A673 (cell line): ENCODE data around the gene PRDM16. TPM values are rescaled to one million over a fixed set of nuclear protein-coding genes. Genes with fewer than 3 reads are reported as not detected.

Experiments used
- BruUV-seq: library from RNA; stranded (reverse); fragments of 400-500 nt; replicated peaks from 2 replicates; lab custom pipeline; 2021; lab: Mats Ljungman, UMichigan
- CTCF ChIA-PET: fragments of 300-600 bp; sonication (Branson Sonifier 250); formaldehyde crosslinking; loops from one replicate; lab custom pipeline; 2022; ENCODE audit warnings: antibody characterized with exemption; lab: Charles Lee
- POLR2A ChIA-PET: fragments of 300-600 bp; sonication (Branson Sonifier 250); formaldehyde crosslinking; loops from one replicate; lab custom pipeline; 2022; ENCODE audit warnings: antibody characterized with exemption; ENCODE audit not compliant: low non-redundant PET; lab: Charles Lee
- DNase-seq: peaks from one replicate; pipeline ENCODE4 v3.0.0-alpha.2; 2015; ENCODE audit warnings: low spot score
- H3K27ac ChIP-seq: fragments of 200-600 bp; sonication (generic); 2 replicates; pipeline ENCODE4 v1.5.1; 2016; ENCODE audit warnings: mixed run types, low read depth, mild to moderate bottlenecking, mixed read lengths, antibody characterized with exemption, low read length; ENCODE audit not compliant: poor library complexity, severe bottlenecking
- H3K27me3 ChIP-seq: fragments of 200-600 bp; sonication (generic); replicated peaks from 2 replicates; pipeline ENCODE4 v1.6.1; 2017; ENCODE audit warnings: mixed run types, low read depth, mild to moderate bottlenecking, mixed read lengths, antibody characterized with exemption, low read length; ENCODE audit not compliant: insufficient read depth, poor library complexity
- H3K36me3 ChIP-seq: fragments of 200-600 bp; sonication (generic); 2 replicates; pipeline ENCODE4 v1.6.1; 2016; ENCODE audit warnings: mixed run types, mild to moderate bottlenecking, mixed read lengths, antibody characterized with exemption, low read length; ENCODE audit not compliant: insufficient read depth, poor library complexity, severe bottlenecking
- H3K4me1 ChIP-seq: fragments of 200-600 bp; sonication (generic); 2 replicates; pipeline ENCODE4 v1.6.1; 2017; ENCODE audit warnings: mixed run types, mild to moderate bottlenecking, mixed read lengths, antibody characterized with exemption, low read length; ENCODE audit not compliant: insufficient read depth, poor library complexity, severe bottlenecking
- H3K4me3 ChIP-seq: fragments of 200-600 bp; sonication (generic); 2 replicates; pipeline ENCODE4 v1.5.1; 2016; ENCODE audit warnings: low read depth, mixed run types, mild to moderate bottlenecking, mixed read lengths, low read length; ENCODE audit not compliant: poor library complexity, severe bottlenecking
- H3K9me3 ChIP-seq: fragments of 200-600 bp; sonication (generic); 2 replicates; pipeline ENCODE4 v1.6.1; 2016; ENCODE audit warnings: mixed run types, low read depth, mild to moderate bottlenecking, mixed read lengths, antibody characterized with exemption, low read length; ENCODE audit not compliant: poor library complexity, severe bottlenecking
- EZH2 ChIP-seq: fragments of 200-600 bp; sonication (generic); IDR thresholded peaks from 2 replicates; pipeline ENCODE4 v1.6.1; 2017; ENCODE audit warnings: borderline replicate concordance, low read depth, mild to moderate bottlenecking, mixed read lengths, antibody characterized with exemption, low read length; ENCODE audit not compliant: poor library complexity, severe bottlenecking
- intact Hi-C: fragments of 100-400 bp; cut with micrococcal nuclease; formaldehyde crosslinking; loops from one replicate; pipeline ENCODE4 v1.10.0; 2022; ENCODE audit not compliant: unreplicated experiment
- total RNA-seq: library from RNA; stranded (reverse); gene quantifications from 2 replicates; pipeline ENCODE4 v1.2.3, GENCODE V29; 2021
- TF ChIP-seq, protein P1 (sequence below): fragments of 300-800, 200-600 bp; sonication (generic); conservative IDR thresholded peaks from 2 replicates; pipeline ENCODE4 v1.5.1; 2017; ENCODE audit warnings: low read depth, mild to moderate bottlenecking, antibody characterized with exemption, low read length, moderate library complexity, mixed read lengths

Gene PRDM16
- total RNA-seq, 1 experiment from 2014 or later: 0.49 TPM

GRCh38 chr1:3034728-3035562 is 34.1 kb upstream of the PRDM16 start:
- BruUV-seq: no TSS peak
- no peak overlapping the region for H3K27ac ChIP-seq
- no peaks in the 10 kb centered on the region for H3K36me3 ChIP-seq
- TF ChIP-seq, protein P1, sequence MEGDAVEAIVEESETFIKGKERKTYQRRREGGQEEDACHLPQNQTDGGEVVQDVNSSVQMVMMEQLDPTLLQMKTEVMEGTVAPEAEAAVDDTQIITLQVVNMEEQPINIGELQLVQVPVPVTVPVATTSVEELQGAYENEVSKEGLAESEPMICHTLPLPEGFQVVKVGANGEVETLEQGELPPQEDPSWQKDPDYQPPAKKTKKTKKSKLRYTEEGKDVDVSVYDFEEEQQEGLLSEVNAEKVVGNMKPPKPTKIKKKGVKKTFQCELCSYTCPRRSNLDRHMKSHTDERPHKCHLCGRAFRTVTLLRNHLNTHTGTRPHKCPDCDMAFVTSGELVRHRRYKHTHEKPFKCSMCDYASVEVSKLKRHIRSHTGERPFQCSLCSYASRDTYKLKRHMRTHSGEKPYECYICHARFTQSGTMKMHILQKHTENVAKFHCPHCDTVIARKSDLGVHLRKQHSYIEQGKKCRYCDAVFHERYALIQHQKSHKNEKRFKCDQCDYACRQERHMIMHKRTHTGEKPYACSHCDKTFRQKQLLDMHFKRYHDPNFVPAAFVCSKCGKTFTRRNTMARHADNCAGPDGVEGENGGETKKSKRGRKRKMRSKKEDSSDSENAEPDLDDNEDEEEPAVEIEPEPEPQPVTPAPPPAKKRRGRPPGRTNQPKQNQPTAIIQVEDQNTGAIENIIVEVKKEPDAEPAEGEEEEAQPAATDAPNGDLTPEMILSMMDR: no peak
- no peak for TF ChIP-seq EZH2
- intact Hi-C loops: no loop called here
- CTCF ChIA-PET: no interaction called here
- H3K4me1 ChIP-seq: no peaks in the 10 kb centered on the region
- POLR2A ChIA-PET: no interaction called here
- DNase-seq: no peak
- no peaks in the 10 kb centered on the region for H3K9me3 ChIP-seq
- peaks cover 54% of the 10 kb centered on the region for H3K27me3 ChIP-seq
- H3K4me3 ChIP-seq: no peak overlapping the region

- POLR2A ChIA-PET: no interaction called here
- H3K4me3 ChIP-seq: no peak overlapping the region
- no peaks in the 10 kb centered on the region for H3K36me3 ChIP-seq
- intact Hi-C loops: no loop called here
- CTCF ChIA-PET: no interaction called here
- no peak for DNase-seq
- peaks cover 54% of the 10 kb centered on the region for H3K27me3 ChIP-seq
- no peaks in the 10 kb centered on the region for H3K9me3 ChIP-seq
- no TSS peak for BruUV-seq
- no peak overlapping the region for H3K27ac ChIP-seq
- H3K4me1 ChIP-seq: no peaks in the 10 kb centered on the region
- TF ChIP-seq EZH2: no peak
- TF ChIP-seq, protein P1: no peak
These were observed 33.2 kb upstream of the PRDM16 start for GRCh38 chr1:3035563-3036446.

GRCh38 chr1:3036447-3037280 is 32.3 kb upstream of the PRDM16 start:
- H3K36me3 ChIP-seq: no peaks in the 10 kb centered on the region
- H3K9me3 ChIP-seq: no peaks in the 10 kb centered on the region
- intact Hi-C loops: no loop called here
- H3K4me1 ChIP-seq: no peaks in the 10 kb centered on the region
- no peak overlapping the region for H3K27ac ChIP-seq
- no TSS peak for BruUV-seq
- TF ChIP-seq, protein P1: no peak
- TF ChIP-seq EZH2: no peak
- CTCF ChIA-PET: interaction anchor here (0.5 kb wide), 1 partner anchor 388 kb away, joined by 6 read pairs; no protein-coding TSS in a partner anchor
- DNase-seq: no peak
- H3K27me3 ChIP-seq: peaks cover 54% of the 10 kb centered on the region
- no peak overlapping the region for H3K4me3 ChIP-seq
- POLR2A ChIA-PET: no interaction called here
